Common myeloid progenitor, CD34-positive (primary cell): ENCODE results near the gene RFX8.
"Not testable (repeated sequence)": the region's sequence is repeated elsewhere in the genome, so short reads cannot be mapped to it uniquely, and the experiment has no call there.

ENCODE experiments used
- CTCF ChIA-PET: fragments of 350-600 bp; sonication (Branson Sonifier 250); formaldehyde crosslinking; loops from one replicate; lab custom pipeline; 2021; ENCODE audit warnings: antibody characterized with exemption; lab: Charles Lee
- POLR2A ChIA-PET: fragments of 350-600 bp; sonication (Branson Sonifier 250); formaldehyde crosslinking; loops from one replicate; lab custom pipeline; 2021; ENCODE audit warnings: antibody characterized with exemption; lab: Charles Lee
- DNase-seq, 3 donors: peaks; one replicate each; pipeline versions ENCODE4 v3.0.0 to v3.0.0-alpha.2; 2013
- H3K27ac ChIP-seq, 2 experiments: 1 replicate in 1 of 2; 2 replicates in 1 of 2; pipeline ENCODE4 v1.7.0; 2013; ENCODE audit warnings: inconsistent platforms in 2 of 2, low read length in 2 of 2, mild to moderate bottlenecking in 2 of 2, low read depth in 1 of 2, moderate library complexity in 1 of 2; ENCODE audit not compliant: severe bottlenecking in 2 of 2, insufficient read depth in 1 of 2, poor library complexity in 1 of 2
- H3K27me3 ChIP-seq, 5 experiments: replicated peaks in 2 of 5; 1 replicate in 3 of 5; 2 replicates in 2 of 5; pipeline versions ENCODE4 v1.6.1 to v1.7.0; 2013; ENCODE audit warnings: low read length in 4 of 5, mild to moderate bottlenecking in 2 of 5, moderate library complexity in 2 of 5, inconsistent platforms in 1 of 5; ENCODE audit not compliant: insufficient read depth in 5 of 5, control insufficient read depth in 4 of 5
- H3K36me3 ChIP-seq, 4 experiments: 1 replicate in 2 of 4; 2 replicates in 2 of 4; pipeline versions ENCODE4 v1.6.1 to v1.7.0; 2013; ENCODE audit warnings: low read length in 3 of 4, control low read depth in 1 of 4, mild to moderate bottlenecking in 1 of 4; ENCODE audit not compliant: control insufficient read depth in 4 of 4, insufficient read depth in 4 of 4
- H3K4me1 ChIP-seq, 4 experiments: 1 replicate in 3 of 4; 2 replicates in 1 of 4; pipeline versions ENCODE4 v1.6.1 to v1.7.1; 2013; ENCODE audit warnings: low read length in 3 of 4, mild to moderate bottlenecking in 3 of 4, control low read depth in 1 of 4, inconsistent platforms in 1 of 4, moderate library complexity in 1 of 4; ENCODE audit not compliant: control insufficient read depth in 4 of 4, insufficient read depth in 4 of 4; ENCODE audit errors: control extremely low read depth in 1 of 4
- H3K4me3 ChIP-seq, 7 experiments: 1 replicate in 4 of 7; 2 replicates in 3 of 7; pipeline versions ENCODE4 v1.5.1 to v1.7.0; 2013; ENCODE audit warnings: mild to moderate bottlenecking in 7 of 7, low read length in 6 of 7, moderate library complexity in 6 of 7, inconsistent platforms in 2 of 7, low read depth in 2 of 7, control low read depth in 1 of 7; ENCODE audit not compliant: insufficient read depth in 4 of 7, control insufficient read depth in 1 of 7; ENCODE audit errors: extremely low read depth in 1 of 7
- H3K9me3 ChIP-seq, 5 experiments: 1 replicate in 4 of 5; 2 replicates in 1 of 5; pipeline versions ENCODE4 v1.6.1 to v1.7.1; 2013; ENCODE audit warnings: low read length in 4 of 5, mild to moderate bottlenecking in 2 of 5, inconsistent platforms in 1 of 5, low read depth in 1 of 5, moderate library complexity in 1 of 5; ENCODE audit not compliant: control insufficient read depth in 4 of 5, insufficient read depth in 2 of 5; ENCODE audit errors: control extremely low read depth in 1 of 5
- WGBS: methylation state at CpG from one replicate; pipeline ENCODE4 v1.1.5; 2013; ENCODE audit not compliant: insufficient coverage; 5-methylcytosine and 5-hydroxymethylcytosine counted together

RFX8 gene

GRCh38 chr2:101516349-101516748 lies 41.4 kb upstream of the RFX8 start:
- peaks cover 0 to 14% (median 0%) of the 10 kb centered on the region in 5 experiments for H3K9me3 ChIP-seq
- H3K27ac ChIP-seq: no peak overlapping the region
- H3K36me3 ChIP-seq: no peaks in the 10 kb centered on the region
- peaks cover 0 to 28% (median 18%) of the 10 kb centered on the region in 4 experiments for H3K4me1 ChIP-seq
- H3K4me3 ChIP-seq: no peak overlapping the region
- H3K27me3 ChIP-seq: no peaks in the 10 kb centered on the region
- no peak for DNase-seq
- CTCF ChIA-PET: interaction anchor here (1.4 kb wide), 1 partner anchor 10 kb away, joined by 3 read pairs; no protein-coding TSS in a partner anchor
- WGBS: 100% methylated on average over 4 of the region's 5 CpGs
- POLR2A ChIA-PET: no interaction called here

GRCh38 chr2:101515477-101515876 lies 40.6 kb upstream of the RFX8 start:
- H3K4me1 ChIP-seq: peaks cover 0 to 27% (median 17%) of the 10 kb centered on the region in 4 experiments
- ChIA-PET CTCF (no interaction called here), POLR2A (no interaction called here)
- DNase-seq: no peak
- no peak overlapping the region for H3K4me3 ChIP-seq
- no peaks in the 10 kb centered on the region for H3K27me3 ChIP-seq
- no peaks in the 10 kb centered on the region for H3K36me3 ChIP-seq
- H3K9me3 ChIP-seq: peaks cover 0 to 14% (median 0%) of the 10 kb centered on the region in 5 experiments
- no peak overlapping the region for H3K27ac ChIP-seq
- WGBS: 20% methylated on average over 1 of the region's 5 CpGs

- CTCF ChIA-PET: no interaction called here
- DNase-seq: no peak
- 100% methylated on average over 3 of the region's 3 CpGs for WGBS
- Histone ChIP-seq H3K36me3 (no peaks in the 10 kb centered on the region), H3K27me3 (no peaks in the 10 kb centered on the region), H3K4me3 (no peak overlapping the region), H3K4me1 (peaks cover 0 to 18% (median 15%) of the 10 kb centered on the region in 4 experiments), H3K27ac (no peak overlapping the region), H3K9me3 (peaks cover 0 to 14% (median 0%) of the 10 kb centered on the region in 5 experiments)
- POLR2A ChIA-PET: no interaction called here
These were observed 38.1 kb upstream of the RFX8 start for GRCh38 chr2:101512993-101513392.

- Histone ChIP-seq H3K4me3 (no peak overlapping the region), H3K4me1 (peaks cover 0 to 8% (median 7%) of the 10 kb centered on the region in 4 experiments), H3K9me3 (peaks cover 0 to 9% (median 0%) of the 10 kb centered on the region in 5 experiments), H3K27me3 (no peaks in the 10 kb centered on the region), H3K36me3 (no peaks in the 10 kb centered on the region), H3K27ac (no peak overlapping the region)
- ChIA-PET POLR2A (no interaction called here), CTCF (interaction anchor here (0.6 to 1.0 kb wide), 2 partner anchors 13 to 94 kb away, joined by 4 read pairs; no protein-coding TSS in a partner anchor)
- no CpG with 5 or more reads among the region's 1 CpG for WGBS
- DNase-seq: no peak
These were observed 36.5 kb upstream of the RFX8 start for GRCh38 chr2:101511381-101511780.

- peak in 2 of 3 donors; percentile 14 to 19 for DNase-seq
- CTCF ChIA-PET: no interaction called here
- 94% methylated on average over 8 of the region's 8 CpGs for WGBS
These were observed 34.8 kb upstream of the RFX8 start for GRCh38 chr2:101509499-101510284.

GRCh38 chr2:101508636-101509035 lies 33.7 kb upstream of the RFX8 start:
- H3K36me3 ChIP-seq: no peaks in the 10 kb centered on the region
- DNase-seq: no peak
- POLR2A ChIA-PET: no interaction called here
- CTCF ChIA-PET: no interaction called here
- 100% methylated on average over 3 of the region's 5 CpGs for WGBS
- H3K9me3 ChIP-seq: peaks cover 0 to 9% (median 0%) of the 10 kb centered on the region in 5 experiments
- H3K27ac ChIP-seq: no peak overlapping the region
- peaks cover 0 to 3% (median 0%) of the 10 kb centered on the region in 4 experiments for H3K4me1 ChIP-seq
- H3K27me3 ChIP-seq: no peaks in the 10 kb centered on the region
- no peak overlapping the region for H3K4me3 ChIP-seq

More at GRCh38 chr2:101509499-101510284, 34.8 kb upstream of the RFX8 start:
- Histone ChIP-seq H3K36me3 (no peaks in the 10 kb centered on the region), H3K4me1 (peaks cover 0 to 3% (median 0%) of the 10 kb centered on the region in 4 experiments), H3K27me3 (no peaks in the 10 kb centered on the region), H3K4me3 (no peak overlapping the region), H3K9me3 (peaks cover 0 to 9% (median 0%) of the 10 kb centered on the region in 5 experiments), H3K27ac (no peak overlapping the region)
- POLR2A ChIA-PET: no interaction called here

- H3K9me3 ChIP-seq, H3K27ac ChIP-seq, H3K36me3 ChIP-seq, H3K4me3 ChIP-seq, CTCF ChIA-PET, H3K27me3 ChIP-seq, DNase-seq, POLR2A ChIA-PET: not testable (repeated sequence)
- peaks cover 0 to 24% (median 4%) of the 10 kb centered on the region in 4 experiments for H3K4me1 ChIP-seq
- no CpG with 5 or more reads among the region's 4 CpGs for WGBS
These were observed 30.4 kb upstream of the RFX8 start for GRCh38 chr2:101505276-101505675.
